Endothelial cell of umbilical vein (primary cell): ENCODE results near the gene PTPN9. TPM values are rescaled to one million over a fixed set of nuclear protein-coding genes. Genes with fewer than 3 reads are reported as not detected.

Experiments used
- polyA plus RNA-seq, 4 experiments: library from polyadenylated mRNA; depleted of rRNA in 3 of 4; stranded (reverse) in 3 of 4; unstranded in 1 of 4; fragments of >200 nt; gene quantifications; 2 replicates each; pipeline versions ENCODE4 v1.2.1 to v1.2.3, GENCODE V29; 2011 to 2012; ENCODE audit warnings: missing spikeins in 1 of 4
- small RNA-seq: library from RNA; depleted of rRNA; stranded (forward); fragments of <200 nt; gene quantifications from one replicate; pipeline ENCODE3, GENCODE V24; 2012; ENCODE audit warnings: low replicate concordance, low read depth; ENCODE audit not compliant: insufficient read depth, insufficient read length
- total RNA-seq: library from RNA; stranded (reverse); gene quantifications from 2 replicates; pipeline ENCODE4 v1.2.3, GENCODE V29; 2021

The PTPN9 gene
- total and polyA plus RNA-seq, 2 donors (not counting 3 experiments of a cell fraction or from before 2014, with no cell fraction given), result 31.4 to 37.2 TPM

Small RNA genes within 50 kb of the gene (small RNA-seq; reads per million reads assigned to genes)
- not detected for gene AC105036.1
- gene AC105036.2, result not detected

Other genes with a start within 250 kb of the PTPN9 start
- gene COMMD4, start 243.3 kb downstream of the PTPN9 start, total RNA-seq, result 105 and 114 TPM in 2 replicates
- gene COMMD4, start 243.3 kb downstream of the PTPN9 start, polyA plus RNA-seq, result 244 and 254 TPM in 2 replicates
- 21.7 and 29.5 TPM in 2 replicates for gene NEIL1, start 232.3 kb downstream of the PTPN9 start, total RNA-seq
- 29.5 and 34.5 TPM in 2 replicates for gene NEIL1, start 232.3 kb downstream of the PTPN9 start, polyA plus RNA-seq
- gene MAN2C1, start 210.7 kb downstream of the PTPN9 start, total RNA-seq, result 248 TPM in 2 replicates
- gene MAN2C1, start 210.7 kb downstream of the PTPN9 start, polyA plus RNA-seq, result 198 and 220 TPM in 2 replicates
- gene SIN3A, start 127.6 kb downstream of the PTPN9 start, total RNA-seq, result 44.5 and 50.5 TPM in 2 replicates
- gene SIN3A, start 127.6 kb downstream of the PTPN9 start, polyA plus RNA-seq, result 30.6 and 33.7 TPM in 2 replicates
- 19.3 and 25.1 TPM in 2 replicates for gene SNUPN, start 46.4 kb upstream of the PTPN9 start, total RNA-seq
- gene SNUPN, start 46.4 kb upstream of the PTPN9 start, polyA plus RNA-seq, result 11.7 and 13.2 TPM in 2 replicates
- gene IMP3, start 60.9 kb upstream of the PTPN9 start, total RNA-seq, result 35.5 and 41.3 TPM in 2 replicates
- gene IMP3, start 60.9 kb upstream of the PTPN9 start, polyA plus RNA-seq, result 64.0 and 74.4 TPM in 2 replicates
- 10.6 and 12.6 TPM in 2 replicates for gene SNX33, start 68.6 kb upstream of the PTPN9 start, total RNA-seq
- gene SNX33, start 68.6 kb upstream of the PTPN9 start, polyA plus RNA-seq, result 7.9 and 9.7 TPM in 2 replicates
- gene CSPG4, start 133.5 kb upstream of the PTPN9 start, total RNA-seq, result not detected in 2 replicates
- gene CSPG4, start 133.5 kb upstream of the PTPN9 start, polyA plus RNA-seq, result not detected in 2 replicates